NCI-H2029 treated with DMSO at 0.1 percent for 48 hours (cell line): Measurements from ENCODE around the gene SLC10A7.
"Not testable (repeated sequence)": the region's sequence is repeated elsewhere in the genome, so short reads cannot be mapped to it uniquely, and the experiment has no call there.

Experiments
- DNase-seq: peaks from one replicate; lab custom pipeline; 2025; lab: John Stamatoyannopoulos, UW

Gene SLC10A7

GRCh38 chr4:146439437-146439836 is 82.3 kb downstream of the SLC10A7 start:
- no peak for DNase-seq

- no peak for DNase-seq
Measured at GRCh38 chr4:146437778-146438177, 84.0 kb downstream of the SLC10A7 start.

DNA sequence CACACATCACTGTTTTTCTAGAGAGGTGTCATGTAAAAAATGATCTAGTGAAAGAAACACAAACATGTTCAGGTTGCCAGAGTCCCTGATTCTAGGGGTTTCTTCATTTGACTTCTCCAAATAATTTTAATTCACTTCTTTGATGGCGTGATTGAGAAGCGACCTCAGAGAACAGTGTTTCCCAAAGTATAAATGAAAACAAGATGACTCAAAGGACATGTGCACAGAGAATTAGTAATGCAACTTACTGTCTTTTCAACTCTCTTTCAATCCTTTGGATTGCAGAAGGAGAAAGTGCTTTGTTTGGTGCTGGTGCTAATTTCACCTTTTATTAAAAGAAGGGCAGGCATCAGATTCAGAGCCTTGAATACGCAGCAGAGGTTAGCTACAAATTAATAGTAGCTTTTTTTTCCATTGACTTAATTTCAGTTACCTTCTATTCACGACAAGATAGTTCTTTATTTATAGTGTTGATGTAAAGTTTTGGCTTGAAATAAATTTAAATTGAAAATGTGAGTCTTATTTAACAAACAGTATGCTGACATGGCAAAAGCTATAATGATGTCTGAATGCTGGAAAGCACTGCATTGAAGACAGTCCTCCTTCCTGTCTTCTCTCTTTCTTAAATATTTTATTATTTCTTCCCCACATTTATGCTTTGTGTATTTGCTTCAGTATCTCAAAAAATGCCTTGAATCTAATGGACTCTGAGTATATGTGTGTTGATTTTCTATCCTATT is 85.1 kb downstream of the SLC10A7 start:
- no peak for DNase-seq

- DNase-seq: no peak
Measured at GRCh38 chr4:146435962-146436361, 85.8 kb downstream of the SLC10A7 start.

DNA sequence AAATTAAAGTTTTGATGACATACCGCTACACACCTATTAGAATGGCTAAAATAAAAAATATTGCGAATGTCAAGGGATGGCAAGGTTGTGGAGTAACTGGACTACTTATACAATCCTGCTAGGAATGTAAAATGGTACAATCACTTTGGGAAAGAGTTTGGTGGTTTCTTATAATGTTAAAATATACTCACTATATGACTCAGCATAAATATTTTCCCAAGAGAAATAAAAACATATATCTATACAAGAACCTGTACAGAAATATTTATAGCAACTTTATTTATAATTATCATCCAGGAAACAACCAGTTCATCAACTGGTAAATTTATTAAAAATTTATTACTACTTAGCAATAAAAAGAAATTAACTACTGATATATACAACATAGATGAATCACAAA is 89.7 kb downstream of the SLC10A7 start:
- DNase-seq: no peak

- peak; percentile 30 for DNase-seq
Measured at GRCh38 chr4:146428298-146428697, 93.4 kb downstream of the SLC10A7 start.

GRCh38 chr4:146417822-146418221 is 103.9 kb downstream of the SLC10A7 start:
- no peak for DNase-seq

- DNase-seq: no peak
Measured at GRCh38 chr4:146415829-146416228, 105.9 kb downstream of the SLC10A7 start.

DNA sequence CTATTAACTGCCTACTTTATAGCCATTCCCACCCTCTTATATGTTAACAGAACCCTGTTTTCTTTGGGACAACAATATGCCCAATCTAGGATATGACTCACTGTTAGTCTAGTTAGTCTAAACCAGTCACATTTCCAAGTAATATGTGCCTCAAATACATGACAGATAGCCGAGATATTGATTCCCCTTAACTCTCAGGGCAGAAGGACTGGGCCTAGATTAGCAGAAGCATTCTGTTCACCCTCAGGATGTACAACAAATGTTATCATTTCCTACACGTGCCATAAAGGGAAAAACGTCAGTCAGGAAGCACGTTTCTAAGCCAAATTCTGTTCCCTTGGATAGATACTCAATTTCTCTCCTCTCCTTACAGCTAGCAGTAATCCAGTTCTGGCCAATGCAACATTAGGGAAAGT is 114.1 kb downstream of the SLC10A7 start:
- no peak for DNase-seq

GRCh38 chr4:146407257-146407656 is 114.5 kb downstream of the SLC10A7 start:
- no peak for DNase-seq

DNA sequence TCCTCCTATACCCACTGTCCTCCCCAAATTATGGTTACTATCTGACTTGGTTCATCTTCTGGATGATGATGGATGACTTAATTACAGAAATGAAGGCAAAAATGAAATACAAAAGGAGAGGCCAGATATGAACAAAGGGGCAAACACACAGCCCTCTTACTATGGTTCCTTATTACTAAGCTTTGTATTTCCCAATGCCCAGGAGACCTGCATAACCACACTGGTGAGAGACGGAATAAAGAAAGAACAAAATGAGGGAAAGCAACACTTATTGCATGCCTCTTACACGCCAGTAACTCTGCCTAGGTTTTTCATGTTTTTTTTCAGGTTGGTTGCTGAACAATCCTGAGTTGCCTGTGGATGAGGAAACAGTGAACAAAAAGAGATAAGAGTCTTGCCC is 120.5 kb downstream of the SLC10A7 start:
- DNase-seq: no peak

DNA sequence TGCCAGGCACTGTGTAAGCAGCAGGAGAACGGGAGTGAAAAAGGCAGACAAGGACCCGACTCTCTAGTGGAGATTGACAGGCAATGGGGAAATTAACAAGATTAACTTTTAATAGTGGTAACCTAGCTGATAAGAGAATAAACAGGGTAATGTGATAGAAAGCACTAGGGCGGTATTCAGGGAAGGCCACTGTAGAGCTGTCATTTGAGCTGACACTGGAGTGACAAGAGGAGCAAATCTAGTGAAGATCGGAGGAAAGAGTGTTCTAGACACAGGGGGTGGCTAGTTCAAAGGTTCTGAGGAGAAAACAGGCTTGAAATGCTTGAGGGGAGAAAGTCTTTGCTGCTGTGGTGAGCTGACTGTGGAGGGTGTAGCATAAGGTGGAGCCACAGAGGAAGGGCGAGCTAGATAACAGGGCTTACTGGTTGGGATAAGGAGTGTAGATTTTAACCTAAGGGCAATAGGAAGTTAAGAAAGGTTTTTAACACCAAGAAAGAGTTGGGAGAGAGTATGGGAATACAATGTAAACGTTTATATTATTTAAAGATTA is 122.8 kb downstream of the SLC10A7 start:
- no peak for DNase-seq

DNA sequence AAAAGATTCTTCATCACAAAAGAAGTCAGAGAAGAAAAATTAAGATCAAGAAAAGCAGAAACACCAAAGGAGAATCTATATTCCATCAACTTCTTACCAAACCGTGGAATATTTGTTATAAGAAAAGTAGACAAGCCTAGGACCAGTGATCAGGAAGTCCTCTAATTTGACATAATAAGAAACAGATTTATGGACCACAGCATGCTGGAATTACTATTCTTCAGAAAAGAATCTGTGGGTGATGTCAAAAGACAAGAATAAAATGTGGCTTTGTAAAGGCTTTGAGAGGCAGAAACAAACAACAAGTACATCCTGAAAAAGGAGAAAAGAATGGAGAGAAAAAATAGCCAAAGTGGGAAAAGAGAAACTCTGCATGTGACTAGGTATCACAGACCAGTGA is 123.3 kb downstream of the SLC10A7 start:
- no peak for DNase-seq

- DNase-seq: no peak
Measured at GRCh38 chr4:146389561-146389960, 132.2 kb downstream of the SLC10A7 start.

- DNase-seq: peak; percentile 25
Measured at GRCh38 chr4:146382194-146382593, 139.5 kb downstream of the SLC10A7 start.

- no peak for DNase-seq
Measured at GRCh38 chr4:146381263-146381872, 140.4 kb downstream of the SLC10A7 start.

GRCh38 chr4:146379744-146380143 is 142.0 kb downstream of the SLC10A7 start:
- no peak for DNase-seq

DNA sequence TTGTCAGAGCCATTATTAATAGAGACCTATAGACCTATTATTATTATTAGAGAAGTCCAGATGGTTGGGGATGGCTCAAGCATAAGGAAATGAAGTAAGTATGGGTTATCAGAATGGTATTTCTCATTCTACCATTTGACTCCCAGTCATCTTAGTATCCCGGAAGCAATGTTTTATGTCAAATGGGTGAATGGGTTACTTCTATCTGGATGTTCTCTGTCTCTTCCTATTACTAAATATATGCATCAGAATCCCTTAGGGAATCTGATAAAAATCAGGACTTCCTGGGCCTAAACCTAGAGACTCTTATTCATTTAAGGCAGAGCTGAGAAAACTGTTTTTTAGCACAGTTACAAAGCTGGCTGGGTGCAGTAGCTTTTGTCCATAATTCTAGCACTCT is 149.9 kb downstream of the SLC10A7 start:
- DNase-seq: no peak

DNA sequence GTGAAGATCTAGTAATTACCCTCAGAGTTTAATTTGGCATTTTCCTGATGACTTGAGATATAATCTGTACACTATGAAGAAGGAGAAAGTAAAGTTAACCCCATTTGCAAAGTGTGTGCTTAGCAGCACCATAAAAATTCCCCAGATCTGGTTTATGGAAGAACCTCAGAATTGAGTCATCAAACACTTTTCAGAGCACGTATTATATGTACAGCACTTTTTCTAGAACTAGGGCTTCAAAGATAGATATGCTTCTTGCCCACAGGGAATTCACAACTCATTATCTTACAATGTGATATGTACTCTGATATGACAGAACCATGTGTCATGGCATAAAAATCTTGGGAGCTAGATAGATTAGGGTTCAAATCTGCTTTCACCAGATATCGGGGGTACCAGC is 150.9 kb downstream of the SLC10A7 start:
- no peak for DNase-seq

DNA sequence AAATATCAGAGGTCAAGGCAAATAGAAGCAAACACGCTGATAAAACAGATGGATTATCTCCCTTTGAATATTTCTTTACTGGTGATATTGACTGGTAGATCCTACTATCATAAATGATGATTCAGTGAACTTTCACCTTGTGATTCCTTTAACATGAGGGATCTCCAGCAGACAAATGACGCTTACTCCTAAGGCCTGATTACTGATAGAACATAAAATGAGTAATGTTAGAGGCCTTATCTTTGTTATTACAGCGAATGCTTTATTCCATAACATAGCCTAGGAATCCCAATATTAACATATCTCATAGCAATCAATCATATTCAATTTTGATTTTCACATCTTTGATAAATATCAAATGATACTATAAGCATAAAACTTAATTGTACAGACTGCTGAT is 152.3 kb downstream of the SLC10A7 start:
- no peak for DNase-seq

- no peak for DNase-seq
Measured at GRCh38 chr4:146368209-146368608, 153.5 kb downstream of the SLC10A7 start.

DNA sequence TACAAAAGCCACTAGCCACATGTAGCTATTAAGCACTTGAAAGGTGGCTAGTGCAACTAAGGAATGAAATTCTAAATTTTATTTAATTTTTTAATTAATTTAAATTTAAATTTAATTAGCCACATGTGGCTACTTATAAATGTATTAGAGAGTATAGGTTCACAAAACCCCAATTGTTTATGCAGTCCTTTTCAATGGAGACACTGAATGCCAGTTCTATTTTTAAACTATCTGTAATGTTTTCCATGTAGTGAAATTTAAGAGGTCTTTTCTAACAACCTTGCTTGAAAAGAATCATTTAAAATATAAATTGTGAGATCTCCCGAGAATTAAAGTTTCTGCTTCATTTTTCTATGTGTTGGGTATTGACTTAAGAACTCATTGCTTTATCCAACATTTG is 154.4 kb downstream of the SLC10A7 start:
- DNase-seq: no peak

- no peak for DNase-seq
Measured at GRCh38 chr4:146359771-146360170, 162.0 kb downstream of the SLC10A7 start.

- not testable (repeated sequence) for DNase-seq
Measured at GRCh38 chr4:146350114-146350513, 171.6 kb downstream of the SLC10A7 start.
